ENCODE measurements around the gene SBNO2. TPM values are rescaled to one million over a fixed set of nuclear protein-coding genes. Genes with fewer than 3 reads are reported as not detected.

SBNO2 gene
- total RNA-seq, 1 experiment from 2014 or later = 46.3 TPM

- peaks cover 19% of the 10 kb centered on the region for H3K9me3 ChIP-seq (ENCODE audit: control insufficient read depth, low read depth, low read length)
- H3K27me3 Mint-ChIP-seq (ENCODE audit: low read depth) = peaks cover 5% of the 10 kb centered on the region
- WGBS (ENCODE audit: extremely low coverage, insufficient read length, low lambda C conversion rate) = no CpG with 5 or more reads among the region's 5 CpGs
- no peak overlapping the region for H3K9ac ChIP-seq (ENCODE audit: extremely low read depth, insufficient read length, low read length)
- no peak overlapping the region for H3K18ac ChIP-seq (ENCODE audit: insufficient read length, low read depth, low read length)
- H2BK12ac ChIP-seq (ENCODE audit: insufficient read length, low read depth, low read length) = no peak overlapping the region
- H2AFZ ChIP-seq (ENCODE audit: low read length) = no peak overlapping the region
- H4K20me1 ChIP-seq (ENCODE audit: control insufficient read depth, insufficient read depth, insufficient read length) = no peaks in the 10 kb centered on the region
- no peak overlapping the region for H2BK120ac ChIP-seq (ENCODE audit: low read depth, low read length, poor library complexity, severe bottlenecking)
- H3K9me3 Mint-ChIP-seq = no peaks in the 10 kb centered on the region
- H3K27ac Mint-ChIP-seq = peak overlapping the region in 1 of 3 experiments; percentile 59; a peak in 1 of 7 replicates
- no peak overlapping the region for H3K23ac ChIP-seq (ENCODE audit: insufficient read length, low read depth, low read length)
- H3K4me2 ChIP-seq (ENCODE audit: insufficient read depth, insufficient read length, low read length) = no peak overlapping the region
- H3K36me3 Mint-ChIP-seq (ENCODE audit: insufficient read depth in 1 of 3, low read depth in 3 of 3) = peaks cover 0 to 14% (median 14%) of the 10 kb centered on the region in 3 experiments; a peak in 3 of 7 replicates
- H4K5ac ChIP-seq (ENCODE audit: insufficient read length, low read depth, low read length) = no peak overlapping the region
- no peak overlapping the region for H3T11ph ChIP-seq (ENCODE audit: low read length)
- H3K79me1 ChIP-seq (ENCODE audit: insufficient read depth, low read depth, low read length, poor library complexity, severe bottlenecking) = no peaks in the 10 kb centered on the region
- H3K27me3 ChIP-seq (ENCODE audit: insufficient read depth, low read length) = no peaks in the 10 kb centered on the region; the same call in 1 of the 2 replicates
- peaks cover 19% of the 10 kb centered on the region for H3K23me2 ChIP-seq (ENCODE audit: insufficient read length, low read depth, low read length, poor library complexity, severe bottlenecking)
- no peak overlapping the region for H3K27ac ChIP-seq (ENCODE audit: insufficient read length, low read depth, low read length)
- H3K4me1 Mint-ChIP-seq = peaks cover 6 to 26% of the 10 kb centered on the region in 2 experiments
- H3K4me1 ChIP-seq (ENCODE audit: insufficient read depth, low read length) = peaks cover 5% of the 10 kb centered on the region; the same call in 1 of the 2 replicates
- TF ChIP-seq CTCF (conservative IDR thresholded peaks at IDR 0.05) = no peak
- no peaks in the 10 kb centered on the region for H3K79me2 ChIP-seq (ENCODE audit: insufficient read depth, low read length)
- no peak overlapping the region for H2BK20ac ChIP-seq (ENCODE audit: low read depth, low read length, poor library complexity, severe bottlenecking)
- no peak overlapping the region for H2BK5ac ChIP-seq (ENCODE audit: insufficient read length, low read length)
- no peak overlapping the region for H4K91ac ChIP-seq (ENCODE audit: insufficient read length, low read depth, low read length)
- H2AK5ac ChIP-seq (ENCODE audit: insufficient read length, low read length) = no peak overlapping the region
- H3K4me3 Mint-ChIP-seq = no peak overlapping the region
- DNase-seq = no peak
- no peak overlapping the region for H3K14ac ChIP-seq (ENCODE audit: insufficient read depth, low read length)
- no peak overlapping the region for H3K56ac ChIP-seq (ENCODE audit: insufficient read length, low read depth, low read length)
- no peak overlapping the region for H2BK15ac ChIP-seq (ENCODE audit: low read depth, low read length)
- no peak overlapping the region for H4K8ac ChIP-seq (replicated peaks; ENCODE audit: insufficient read length, low read depth, low read length)
- no peak overlapping the region for H3K4ac ChIP-seq (ENCODE audit: low read depth, low read length)
Observed at GRCh38 chr19:1060689-1061088, 113.4 kb downstream of the SBNO2 start.
